ENCODE measurements around the gene FBXO44.

FBXO44 gene

GRCh38 chr1:11639372-11639771 lies 15.3 kb upstream of the FBXO44 start:
- DNase-seq (ENCODE audit: low read depth), result no peak

- no peak for DNase-seq (ENCODE audit: low read depth)
Measured at GRCh38 chr1:11640101-11640500, 14.6 kb upstream of the FBXO44 start.

- DNase-seq (ENCODE audit: low read depth), result no peak
Measured at GRCh38 chr1:11640944-11641343, 13.7 kb upstream of the FBXO44 start.

- DNase-seq (ENCODE audit: low read depth), result no peak
Measured at GRCh38 chr1:11641776-11642305, 12.8 kb upstream of the FBXO44 start.

GRCh38 chr1:11642418-11643017 lies 12.2 kb upstream of the FBXO44 start:
- DNase-seq (ENCODE audit: low read depth), result peak; percentile 52

- DNase-seq (ENCODE audit: low read depth), result no peak
Measured at GRCh38 chr1:11643782-11644181, 10.9 kb upstream of the FBXO44 start.

GRCh38 chr1:11645270-11645669 lies 9.4 kb upstream of the FBXO44 start:
- no peak for DNase-seq (ENCODE audit: low read depth)

- peak; percentile 68 for DNase-seq (ENCODE audit: low read depth)
Measured at GRCh38 chr1:11645670-11646265, 8.9 kb upstream of the FBXO44 start.

GRCh38 chr1:11646317-11646716 lies 8.4 kb upstream of the FBXO44 start:
- DNase-seq (ENCODE audit: low read depth), result no peak

GRCh38 chr1:11647333-11647732 lies 7.3 kb upstream of the FBXO44 start:
- DNase-seq (ENCODE audit: low read depth), result no peak

GRCh38 chr1:11648039-11648438 lies 6.6 kb upstream of the FBXO44 start:
- no peak for DNase-seq (ENCODE audit: low read depth)

- DNase-seq (ENCODE audit: low read depth), result peak; percentile 25
Measured at GRCh38 chr1:11648732-11649158, 5.9 kb upstream of the FBXO44 start.

GRCh38 chr1:11649237-11649623 lies 5.4 kb upstream of the FBXO44 start:
- no peak for DNase-seq (ENCODE audit: low read depth)

GRCh38 chr1:11649624-11650330 lies 4.9 kb upstream of the FBXO44 start:
- no peak for DNase-seq (ENCODE audit: low read depth)

- peak; percentile 69 for DNase-seq (ENCODE audit: low read depth)
Measured at GRCh38 chr1:11650331-11650991, 4.2 kb upstream of the FBXO44 start.

GRCh38 chr1:11651017-11651416 lies 3.7 kb upstream of the FBXO44 start:
- no peak for DNase-seq (ENCODE audit: low read depth)

GRCh38 chr1:11652203-11652780 lies 2.4 kb upstream of the FBXO44 start:
- no peak for DNase-seq (ENCODE audit: low read depth)

- no peak for DNase-seq (ENCODE audit: low read depth)
Measured at GRCh38 chr1:11653101-11653860, 1.4 kb upstream of the FBXO44 start.

- DNase-seq (ENCODE audit: low read depth), result no peak
Measured at GRCh38 chr1:11653861-11654136, 878 bp upstream of the FBXO44 start.

GRCh38 chr1:11654939-11655808 lies 497 bp downstream of the FBXO44 start:
- no peak for DNase-seq (ENCODE audit: low read depth)

GRCh38 chr1:11657654-11658053 lies 3.0 kb downstream of the FBXO44 start:
- DNase-seq (ENCODE audit: low read depth), result no peak

Measured in activated T-helper 9 cell treated with anti-CD3 and anti-CD28 coated beads, Interleukin-2, amount 50 U/mL, for 16 hours (primary cell).